ENCODE data around the gene SLC25A41. TPM values are rescaled to one million over a fixed set of nuclear protein-coding genes. Genes with fewer than 3 reads are reported as not detected.
A peak's percentile ranks its signal among the peaks of the same experiment; 100 is the strongest.

Gene SLC25A41
- total and polyA plus RNA-seq, 9 of the 15 experiments (the other 6 are each of a cell fraction or from before 2014, with no cell fraction given) = 0.08 to 4.2 (median 1.6) TPM

GRCh38 chr19:6460099-6460884 lies 26.7 kb upstream of the SLC25A41 start:
- CTCF ChIA-PET (ENCODE audit: low intra/inter-chr PET ratio) = no interaction called here
- POLR2A ChIA-PET = no interaction called here
- peak overlapping the region; percentile 81 for H3K27ac ChIP-seq (ENCODE audit: extremely low read depth, low read depth, low read length)
- peaks cover 17% of the 10 kb centered on the region for H3K79me2 ChIP-seq (ENCODE audit: control insufficient read depth, insufficient read depth, low read length)
- under 1% methylated on average over 47 of the region's 57 CpGs for WGBS (ENCODE audit: insufficient coverage, low coverage, missing lambda C conversion rate)
- BruUV-seq (replicated peaks) = no TSS peak
- H3K9me1 ChIP-seq (ENCODE audit: control insufficient read depth, insufficient read depth, low read length) = no peaks in the 10 kb centered on the region
- FAIRE-seq (peak; percentile 97), DNase-seq (ENCODE audit: extremely low read depth in 1 of 4, low spot score in 3 of 4) (peak; percentile 97 to 99 (median 98)), ATAC-seq (peak; percentile 92)
- peak overlapping the region; percentile 77 for H3K4me3 ChIP-seq
- intact Hi-C loops (cut with micrococcal nuclease) (no loop called here), in situ Hi-C loops (cut with MboI) (no loop called here)
- no peaks in the 10 kb centered on the region for H4K20me1 ChIP-seq (replicated peaks; ENCODE audit: control insufficient read depth, insufficient read depth, low read length)
- peak overlapping the region; percentile 96 for H2AFZ ChIP-seq (ENCODE audit: low read depth, low read length)
- peaks cover 1 to 5% of the 10 kb centered on the region in 2 experiments; a peak in 4 of 5 replicates for H3K27me3 ChIP-seq (ENCODE audit: control insufficient read depth in 2 of 2, insufficient read depth in 2 of 2, low read length in 2 of 2)
- H3K9ac ChIP-seq (ENCODE audit: insufficient read depth in 1 of 2, low read depth in 2 of 2, low read length in 2 of 2) = peak overlapping the region; percentile 71 to 89
- H3K36me3 ChIP-seq (ENCODE audit: control insufficient read depth, insufficient read depth, low read length) = peaks cover 22% of the 10 kb centered on the region; the same call in 2 of the 3 replicates
- peak overlapping the region; percentile 95 for H3K4me2 ChIP-seq (ENCODE audit: insufficient read depth, low read length)
- H3K9me3 ChIP-seq (replicated peaks; ENCODE audit: control insufficient read depth, insufficient read depth, low read depth, low read length) = peaks cover 5% of the 10 kb centered on the region
- H3K4me1 ChIP-seq (replicated peaks in 1 of 2; ENCODE audit: control insufficient read depth in 2 of 2, insufficient read depth in 2 of 2, low read length in 2 of 2) = peaks cover 18 to 40% of the 10 kb centered on the region in 2 experiments; a peak in 4 of 5 replicates
- TF ChIP-seq NR0B1 (IDR thresholded peaks at IDR 0.05; ENCODE audit: partially characterized antibody) (no peak), ZNF121 (CRISPR knock-in tag; conservative IDR thresholded peaks at IDR 0.05) (no peak), XRCC4 (IDR thresholded peaks at IDR 0.05; ENCODE audit: extremely low read depth, insufficient read depth, insufficient read length) (no peak), E4F1 (CRISPR knock-in tag; IDR thresholded peaks at IDR 0.05; ENCODE audit: borderline replicate concordance) (no peak), ZZZ3 (IDR thresholded peaks at IDR 0.05) (no peak), ZNF586 (CRISPR knock-in tag; conservative IDR thresholded peaks at IDR 0.05) (no peak), PATZ1 (CRISPR knock-in tag; IDR thresholded peaks at IDR 0.05; ENCODE audit: borderline replicate concordance) (no peak), TOE1 (IDR thresholded peaks at IDR 0.05; ENCODE audit: borderline replicate concordance) (peak; percentile 88), TOE1 (CRISPR knock-in tag; IDR thresholded peaks at IDR 0.05; ENCODE audit: borderline replicate concordance, low read depth) (no peak), ID3 (CRISPR knock-in tag; IDR thresholded peaks at IDR 0.05) (no peak), ID3 (tag; IDR thresholded peaks at IDR 0.05) (no peak), MAZ (CRISPR knock-in tag; conservative IDR thresholded peaks at IDR 0.05 in 1 of 2, IDR thresholded peaks at IDR 0.05 in 1 of 2) (peak; percentile 67 to 94; a peak in 3 of 4 replicates), ASH1L (IDR thresholded peaks at IDR 0.05; ENCODE audit: borderline replicate concordance, low read depth, partially characterized antibody) (no peak), TSC22D4 (tag; IDR thresholded peaks at IDR 0.05) (no peak)
